NCI-H2196 (cell line): Measurements from ENCODE around the gene DPP10.

Source experiments
- DNase-seq: peaks from one replicate; lab custom pipeline; 2025; ENCODE audit not compliant: unreplicated experiment; lab: John Stamatoyannopoulos, UW

Gene DPP10

DNA sequence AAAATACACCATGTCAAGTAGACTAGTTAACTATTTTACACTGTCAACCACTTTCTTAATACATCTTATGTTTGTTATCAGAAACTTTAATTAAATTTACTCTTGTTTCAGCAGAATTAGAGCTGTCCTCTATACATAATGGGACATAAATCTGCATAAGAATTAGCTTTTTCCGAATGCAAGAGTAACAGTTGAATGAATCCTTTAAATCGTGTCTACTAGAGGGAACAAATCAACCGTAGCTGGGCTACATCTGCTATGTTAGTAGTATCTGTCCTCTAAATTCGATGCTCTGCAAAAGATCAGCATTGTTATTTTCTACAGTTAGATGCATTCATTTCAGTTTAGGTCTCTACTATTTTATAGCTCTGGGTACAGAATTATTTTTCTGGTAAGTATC, 1090.6 kb downstream of the DPP10 start:
- no peak for DNase-seq

DNA sequence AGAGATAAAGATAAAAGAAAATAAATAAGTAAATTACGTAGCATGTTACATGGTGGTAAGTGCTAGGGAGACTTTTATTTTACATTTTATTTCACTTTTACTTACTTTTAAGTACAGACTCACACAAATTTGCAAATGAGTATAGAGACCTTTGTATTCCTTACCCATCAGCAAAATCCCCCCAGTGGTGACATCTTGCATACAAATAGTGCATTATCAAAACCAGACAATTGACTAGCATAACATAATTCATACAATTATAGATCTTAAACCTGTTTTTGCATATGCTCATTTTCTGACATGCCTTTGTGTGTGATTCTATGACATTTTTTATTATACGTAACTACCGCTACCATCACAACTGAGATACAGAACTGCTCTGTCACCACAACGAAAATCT, 1099.4 kb downstream of the DPP10 start:
- DNase-seq = no peak

DNA sequence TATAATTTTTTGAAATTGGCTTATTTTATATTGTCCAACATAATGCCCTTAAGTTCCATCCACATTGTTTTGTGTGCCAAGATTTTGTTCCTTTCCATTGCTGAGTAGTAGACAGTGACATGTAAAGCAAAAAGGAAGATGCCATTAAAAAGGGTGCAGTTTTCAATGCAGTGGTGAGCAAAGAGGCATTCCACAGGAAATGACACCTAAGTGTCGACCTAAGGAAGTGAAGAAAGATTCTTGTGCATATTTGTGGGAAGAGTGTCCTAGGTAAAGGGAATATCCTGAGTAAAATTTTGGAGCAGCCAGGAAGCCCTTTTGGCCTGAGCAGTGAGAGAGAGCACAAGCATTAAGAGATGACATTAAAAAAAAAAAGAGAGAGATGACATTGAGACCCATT, 1099.9 kb downstream of the DPP10 start:
- DNase-seq = no peak

DNA sequence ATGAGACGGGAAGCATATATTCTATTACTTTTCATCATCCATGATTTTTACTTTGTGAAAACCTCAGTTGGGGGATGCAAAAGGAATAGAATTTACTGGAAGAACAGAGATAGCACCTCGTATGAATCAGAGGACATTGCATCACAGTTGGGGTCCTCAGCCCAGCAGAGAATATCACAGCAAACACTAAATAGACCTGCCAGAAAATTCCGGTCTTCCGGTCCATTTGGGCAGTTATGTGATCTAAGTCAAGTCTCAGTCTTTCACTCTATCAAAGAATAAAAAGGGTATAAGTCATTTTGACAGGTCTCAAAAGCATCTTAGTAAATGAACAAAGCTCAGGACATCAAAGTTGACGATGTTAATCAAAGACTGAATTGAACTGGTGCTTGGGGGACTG, 1100.6 kb downstream of the DPP10 start:
- no peak for DNase-seq

DNA sequence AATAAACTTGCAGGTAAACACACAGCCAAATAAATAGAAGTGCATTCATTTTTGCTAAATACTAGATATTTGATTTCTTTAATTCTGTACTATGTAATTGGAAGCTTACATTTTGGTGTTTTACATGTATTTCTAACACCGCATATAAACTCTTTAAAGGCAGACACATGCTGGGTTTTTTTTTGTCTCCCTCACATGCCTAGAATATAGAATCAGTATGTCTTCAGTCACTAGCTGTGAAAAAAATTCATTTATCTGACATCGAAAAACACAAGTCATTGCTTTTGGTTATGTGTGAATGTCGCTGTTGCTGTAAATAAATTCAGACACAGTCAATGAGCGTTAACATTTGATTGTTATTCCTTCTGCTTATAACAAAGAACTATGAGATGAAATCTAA, 1101.0 kb downstream of the DPP10 start:
- DNase-seq = no peak

DNA sequence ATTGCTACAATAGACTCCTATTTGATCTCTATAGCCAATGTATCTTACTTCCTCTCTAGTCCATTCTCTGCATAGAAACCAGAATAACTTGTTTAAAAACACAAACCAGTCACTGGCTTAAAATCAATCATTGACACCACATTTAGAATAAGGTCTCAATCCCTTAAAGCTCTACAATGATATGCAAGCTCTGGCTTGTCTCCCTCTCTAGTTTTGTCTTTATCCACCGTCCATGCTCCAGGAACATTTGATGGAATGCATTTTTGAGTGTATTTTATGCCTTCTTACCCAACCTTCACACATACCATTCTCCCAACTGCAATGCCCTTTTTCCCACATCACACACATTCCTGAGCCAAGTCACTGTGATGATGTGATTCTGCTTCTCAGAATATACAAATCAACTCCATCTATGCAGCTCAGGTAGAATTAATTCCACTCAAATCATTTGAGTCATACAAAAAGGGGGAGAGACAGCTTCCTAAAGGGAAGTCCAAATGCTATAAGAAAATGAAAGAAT, 1107.2 kb downstream of the DPP10 start:
- DNase-seq = no peak

DNA sequence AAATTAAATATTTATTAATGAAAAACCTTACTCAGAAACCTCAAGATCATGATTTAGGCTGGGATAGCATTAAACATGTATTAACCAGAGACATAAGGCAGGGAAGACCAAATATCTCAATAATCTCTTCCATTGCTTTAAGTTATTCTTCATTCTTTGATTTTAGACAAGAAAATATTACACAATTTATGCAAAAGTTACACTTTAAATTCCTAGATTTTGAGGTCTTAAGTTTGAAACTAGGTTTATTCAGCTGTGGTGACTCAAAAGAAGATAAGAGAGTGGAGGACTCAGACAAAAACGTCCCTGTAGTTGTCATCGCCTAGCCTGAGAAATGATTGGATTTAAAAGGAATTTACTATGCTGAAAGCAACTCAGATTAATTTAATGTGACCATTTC, 1110.3 kb downstream of the DPP10 start:
- DNase-seq = no peak

DNA sequence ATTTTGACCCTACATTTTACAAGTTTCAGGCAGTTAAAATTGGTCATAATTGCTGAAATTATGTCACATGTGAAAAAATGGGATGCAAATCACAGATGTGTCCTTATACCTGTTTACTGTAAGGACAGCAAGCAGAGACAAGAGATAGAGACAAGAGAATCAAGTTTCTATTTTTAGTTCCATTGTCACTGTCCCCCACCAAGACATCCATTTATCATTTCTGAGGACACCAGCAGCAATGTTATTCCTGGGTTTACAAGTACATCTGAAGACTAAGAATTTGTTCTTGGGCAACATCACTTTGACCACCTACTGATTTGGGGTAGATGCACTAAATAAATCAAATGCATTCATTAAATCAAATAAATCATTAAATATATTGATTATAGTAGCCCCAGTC, 1111.7 kb downstream of the DPP10 start:
- no peak for DNase-seq

DNA sequence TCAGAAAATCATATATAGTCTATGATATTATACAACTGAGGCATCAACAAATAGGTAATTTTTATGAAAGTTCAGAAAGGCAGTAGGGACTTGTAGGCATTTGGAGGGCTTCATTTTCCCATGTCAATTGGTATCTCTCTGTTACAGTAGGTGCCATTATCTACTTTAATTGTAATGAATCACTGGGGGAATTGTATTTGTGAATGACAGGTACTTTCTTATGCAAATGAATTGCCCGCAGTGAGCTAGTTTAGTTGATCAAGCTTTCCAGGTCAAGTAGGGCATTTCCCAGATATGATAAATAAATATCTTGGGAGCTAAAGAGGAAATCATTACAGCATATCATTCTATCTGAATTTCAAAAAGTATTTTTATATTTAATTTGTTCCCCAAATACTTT, 1116.3 kb downstream of the DPP10 start:
- no peak for DNase-seq

DNA sequence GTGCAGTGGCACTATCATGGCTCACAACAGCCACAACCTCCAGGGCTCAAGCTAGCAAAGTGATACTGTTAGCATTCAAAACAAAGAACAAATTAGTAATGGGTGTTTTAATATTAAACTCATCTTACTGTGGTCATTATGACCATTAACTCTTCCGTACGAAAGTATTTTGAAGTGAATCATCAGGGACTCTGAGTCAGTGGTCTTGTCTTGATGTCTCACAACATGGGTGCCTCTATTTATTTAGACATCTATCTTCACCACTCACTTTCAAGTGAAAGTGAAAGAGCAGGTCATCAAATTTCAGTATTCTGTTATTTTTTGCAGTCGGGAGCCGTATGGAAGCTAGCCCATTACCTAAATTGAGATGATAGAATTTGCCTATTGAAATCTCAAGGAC, 1118.2 kb downstream of the DPP10 start:
- no peak for DNase-seq

DNA sequence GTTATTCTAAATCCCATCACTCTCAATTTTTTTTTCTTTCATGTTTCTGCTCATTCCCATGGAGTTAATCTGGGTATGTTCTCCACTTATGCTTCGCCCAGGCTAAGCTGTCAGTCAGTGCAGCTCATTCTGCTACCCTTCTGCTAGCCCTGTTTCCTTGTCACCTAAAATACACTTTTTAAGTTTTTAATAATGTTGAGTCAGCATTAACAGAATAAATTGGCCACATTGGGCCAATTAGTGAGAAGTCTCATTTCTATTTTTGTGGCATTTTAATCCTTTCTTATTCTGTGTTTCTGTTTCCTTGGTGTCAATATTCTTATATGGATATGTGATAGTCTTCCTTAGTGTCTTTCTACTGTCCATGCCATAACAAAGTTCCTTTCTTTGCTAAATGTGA, 1126.2 kb downstream of the DPP10 start:
- no peak for DNase-seq

DNA sequence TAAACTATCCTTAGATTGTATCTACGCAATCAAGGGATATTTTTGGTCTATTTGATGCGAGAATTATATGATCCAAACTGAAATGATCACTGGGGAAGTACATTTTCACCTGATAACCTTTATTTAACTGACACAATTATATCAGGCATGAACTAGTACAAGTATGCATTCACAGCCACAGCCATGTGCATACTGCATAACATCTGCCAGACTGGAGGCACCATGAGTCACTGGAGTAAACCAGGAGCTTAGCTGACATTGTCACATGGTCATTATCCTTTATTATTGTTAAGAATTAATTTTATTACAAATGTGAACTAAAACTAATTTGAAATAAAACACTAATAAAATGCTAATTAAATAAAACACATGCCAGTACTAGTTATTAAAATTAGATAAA, 1127.1 kb downstream of the DPP10 start:
- no peak for DNase-seq

DNA sequence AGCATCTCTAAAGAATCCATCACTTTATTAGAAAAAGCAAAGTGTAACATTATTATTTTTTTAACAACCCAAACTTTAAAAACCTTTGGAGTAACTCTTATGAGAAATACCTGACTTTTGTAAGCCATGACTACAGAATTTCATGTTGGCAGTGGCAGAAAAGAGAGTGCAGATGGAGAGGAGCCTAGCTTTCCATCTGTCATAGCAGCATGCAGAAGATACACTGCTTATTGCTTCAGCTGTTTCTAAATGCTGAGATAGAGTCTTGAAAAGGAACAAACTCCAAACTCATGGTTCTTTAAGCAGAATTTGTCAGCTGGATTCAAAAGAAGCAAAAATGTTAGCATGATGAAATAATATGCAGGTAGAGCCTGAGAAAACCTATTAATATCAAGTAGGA, 1130.3 kb downstream of the DPP10 start:
- no peak for DNase-seq

DNA sequence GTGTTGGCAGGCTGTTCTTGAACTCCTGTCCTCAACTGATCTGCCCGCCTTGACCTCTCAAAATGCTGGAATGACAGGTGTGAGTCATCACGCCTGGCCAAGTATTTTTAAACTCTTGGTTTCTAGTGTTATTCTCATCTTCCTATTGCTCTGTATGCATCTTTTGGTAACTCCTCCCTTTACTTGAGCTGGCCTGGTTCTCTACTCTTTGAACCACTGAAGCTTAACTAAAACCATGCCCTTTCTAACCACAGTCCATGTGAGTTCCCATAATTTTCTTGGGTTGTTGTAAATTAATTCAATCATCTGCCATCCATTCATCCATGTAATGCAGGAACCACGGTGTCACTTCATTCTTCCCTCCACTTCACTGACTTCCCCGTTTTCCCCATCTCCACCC, 1131.3 kb downstream of the DPP10 start:
- DNase-seq = no peak

DNA sequence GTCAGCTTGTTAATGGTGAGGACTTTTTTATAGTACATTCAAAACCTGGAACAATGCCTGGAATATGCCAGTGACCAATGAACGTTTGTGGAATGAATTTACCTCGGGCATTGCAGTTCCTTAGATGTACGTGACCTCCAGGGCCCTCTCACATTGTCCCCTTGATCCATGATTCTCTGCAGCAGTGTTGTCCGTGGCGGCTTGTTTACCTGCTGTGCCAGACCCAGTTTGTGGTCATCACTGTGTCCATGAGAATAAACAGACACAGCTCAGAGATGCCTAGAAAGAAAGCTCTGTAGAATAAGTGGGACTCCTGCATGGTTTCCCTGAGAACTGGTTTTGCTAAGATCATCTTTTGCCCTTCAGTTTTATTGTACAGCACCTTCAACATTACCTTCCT, 1132.2 kb downstream of the DPP10 start:
- DNase-seq = peak; percentile 6

DNA sequence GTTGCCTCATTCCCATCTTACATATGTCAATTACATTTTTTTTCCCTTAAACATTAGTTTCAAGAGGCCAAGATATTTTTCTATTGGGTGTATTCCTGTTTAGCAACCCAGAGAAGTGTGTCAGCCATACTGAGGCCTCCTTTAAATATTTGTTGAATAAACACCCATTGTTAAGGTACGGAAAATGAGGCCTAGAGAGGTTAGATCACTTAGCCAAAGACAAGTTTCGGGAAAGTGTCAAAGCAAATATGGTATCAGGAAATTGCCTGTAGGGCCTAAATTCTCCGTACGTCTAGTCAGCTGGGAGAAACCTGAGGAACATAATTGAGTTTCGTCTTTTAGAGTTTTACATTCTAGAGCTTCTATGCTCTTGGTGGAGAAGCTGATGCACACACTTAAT, 1138.3 kb downstream of the DPP10 start:
- DNase-seq = no peak

DNA sequence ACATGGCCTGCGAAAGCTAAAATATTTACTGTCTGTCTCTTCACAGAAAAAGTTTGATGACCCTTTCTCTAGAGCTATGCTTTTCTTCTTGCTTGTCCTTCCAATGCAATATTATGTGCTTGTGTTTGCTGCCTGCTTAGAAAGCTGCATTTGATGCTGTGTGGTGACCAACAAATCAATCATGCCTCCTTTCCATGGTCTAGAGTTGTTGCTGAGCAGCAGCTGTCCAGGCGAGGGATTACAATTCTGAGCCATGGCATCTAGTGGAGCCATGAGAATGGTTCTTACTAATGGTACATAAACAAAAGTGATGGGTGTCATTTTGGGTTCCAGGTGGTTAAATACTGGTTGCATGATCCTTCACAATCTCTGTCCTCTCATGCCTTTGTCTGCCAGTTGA, 1142.1 kb downstream of the DPP10 start:
- no peak for DNase-seq

DNA sequence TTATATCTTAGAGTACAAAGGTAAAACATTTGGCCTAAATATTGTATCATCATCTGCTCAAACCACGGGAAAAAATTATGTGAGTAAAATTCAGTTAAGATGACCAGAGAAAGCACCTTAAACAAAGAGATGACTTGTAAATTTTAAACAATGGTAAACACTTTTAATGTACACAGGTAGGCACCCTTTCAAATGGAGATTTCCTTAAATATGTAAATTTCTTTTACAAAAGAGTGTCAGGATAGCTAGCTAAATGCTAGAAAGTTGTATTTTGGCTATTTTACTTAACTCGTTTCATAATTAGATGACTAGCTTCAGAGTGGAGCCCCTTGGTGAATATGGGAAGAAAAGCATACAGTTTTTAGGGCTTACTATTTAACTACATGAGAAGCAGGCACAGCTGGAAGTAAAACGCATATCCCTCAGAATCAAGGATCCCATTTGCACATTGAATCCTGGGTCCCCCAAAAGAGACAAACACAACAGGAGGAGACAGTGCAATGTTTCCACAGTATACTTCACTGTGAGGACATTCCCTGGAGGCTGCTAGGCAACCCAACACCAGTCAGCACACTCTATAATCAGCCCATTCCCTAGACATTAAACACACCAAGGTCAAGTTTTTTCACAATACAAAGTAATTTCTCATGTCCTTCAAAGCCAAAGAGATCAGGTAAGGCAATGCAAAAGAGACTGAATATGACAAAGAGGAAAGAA, 1154.4 kb downstream of the DPP10 start:
- DNase-seq = no peak

DNA sequence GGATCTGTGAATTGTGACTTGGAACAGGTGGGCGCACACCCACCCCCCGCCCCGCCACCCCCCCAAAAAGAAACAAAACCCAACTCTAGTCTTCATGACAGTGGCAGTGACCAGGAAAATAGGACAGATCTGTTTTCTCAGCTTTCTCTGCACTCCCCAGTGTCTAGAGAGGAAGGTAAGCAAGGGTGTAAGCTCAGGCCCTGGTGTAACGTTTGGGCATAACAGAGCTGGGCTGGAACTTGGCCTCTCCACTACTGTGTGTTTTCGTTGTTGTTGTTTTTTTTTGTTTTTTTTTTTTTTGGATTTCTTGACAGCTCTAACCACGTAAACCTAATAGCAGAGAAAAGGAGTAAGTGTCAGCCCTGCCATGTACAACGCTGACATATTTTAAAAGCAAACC, 1160.8 kb downstream of the DPP10 start:
- no peak for DNase-seq

DNA sequence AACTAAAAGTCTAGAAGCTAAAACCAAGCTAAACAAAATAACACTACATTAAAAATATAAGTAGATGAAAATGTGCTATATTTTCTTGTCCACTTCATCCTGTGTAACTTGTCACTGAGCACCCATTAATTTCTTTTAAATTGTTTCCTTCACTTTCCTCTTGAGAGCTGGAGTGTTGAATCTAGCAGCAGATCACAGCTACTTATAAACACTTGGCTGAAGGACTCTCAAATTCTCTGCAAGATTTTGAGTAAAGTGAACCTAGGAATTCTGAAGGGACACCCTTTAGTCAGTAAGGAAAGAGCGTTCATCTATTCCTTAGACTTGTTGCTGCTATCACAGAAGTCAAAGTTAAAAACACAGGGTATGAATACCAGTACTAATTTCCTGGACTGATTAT, 1163.9 kb downstream of the DPP10 start:
- DNase-seq = no peak

DNA sequence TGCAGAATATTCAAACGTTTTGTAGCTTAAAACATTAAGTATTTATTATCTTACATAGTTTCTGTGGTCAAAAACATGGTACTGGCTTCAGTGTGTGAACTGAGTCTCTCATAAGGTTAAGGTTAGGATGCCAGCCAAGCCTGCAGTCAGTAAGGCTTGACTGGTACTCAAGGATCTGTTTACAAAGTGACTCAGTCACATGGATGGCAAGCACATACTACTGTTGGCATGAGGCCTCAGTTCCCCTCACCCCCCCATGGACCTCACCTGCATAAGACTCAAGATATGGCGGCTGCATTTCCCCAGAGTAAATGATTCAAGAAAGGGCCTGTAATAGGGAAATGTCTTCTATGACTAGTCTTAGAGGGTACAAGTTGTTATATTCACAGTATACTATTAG, 1167.5 kb downstream of the DPP10 start:
- peak; percentile 50 for DNase-seq

DNA sequence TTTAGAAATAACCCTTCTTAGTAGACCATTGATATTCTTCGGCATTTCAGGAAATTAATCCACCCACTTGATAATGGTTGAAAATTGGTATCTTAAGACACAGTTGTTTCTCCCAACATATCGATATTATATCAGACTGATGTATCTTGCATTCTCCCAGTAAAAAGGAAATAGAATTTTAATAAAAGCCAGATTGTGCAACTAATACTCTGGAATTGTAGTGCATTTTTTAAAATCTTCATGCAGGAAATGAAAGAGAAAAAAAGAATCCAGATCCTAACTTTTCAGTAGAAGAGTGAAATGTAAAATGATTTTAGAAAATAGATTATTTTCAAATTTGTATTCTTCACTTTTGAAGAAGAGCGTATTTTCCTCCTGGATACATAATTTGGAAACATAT, 1168.4 kb downstream of the DPP10 start:
- DNase-seq = no peak

DNA sequence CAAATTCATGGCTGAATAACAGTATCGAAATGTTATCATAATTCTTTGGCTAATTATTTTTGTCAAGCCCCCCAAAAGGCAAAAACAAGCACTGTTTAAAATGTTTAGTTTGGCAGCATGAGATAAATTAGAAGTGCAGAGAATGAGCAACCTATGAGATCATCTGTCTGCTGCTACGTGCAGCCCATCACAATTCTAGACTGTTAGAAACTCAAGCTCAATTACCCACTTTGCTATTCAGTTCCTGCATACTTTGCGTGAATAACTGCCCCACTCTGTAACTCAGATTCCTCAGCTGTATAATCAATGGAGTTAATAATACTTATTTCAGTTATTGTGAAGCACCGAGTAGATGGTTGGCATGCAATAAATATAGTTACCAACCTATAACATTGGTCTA, 1181.9 kb downstream of the DPP10 start:
- no peak for DNase-seq
